ENCODE data around the gene OVOL2. TPM values are rescaled to one million over a fixed set of nuclear protein-coding genes. Genes with fewer than 3 reads are reported as not detected.

Gene OVOL2
- total and polyA plus RNA-seq, 2 of the 8 experiments (the other 6 are each of a cell fraction or from before 2014, with no cell fraction given) = 11.0 to 11.4 TPM

DNA sequence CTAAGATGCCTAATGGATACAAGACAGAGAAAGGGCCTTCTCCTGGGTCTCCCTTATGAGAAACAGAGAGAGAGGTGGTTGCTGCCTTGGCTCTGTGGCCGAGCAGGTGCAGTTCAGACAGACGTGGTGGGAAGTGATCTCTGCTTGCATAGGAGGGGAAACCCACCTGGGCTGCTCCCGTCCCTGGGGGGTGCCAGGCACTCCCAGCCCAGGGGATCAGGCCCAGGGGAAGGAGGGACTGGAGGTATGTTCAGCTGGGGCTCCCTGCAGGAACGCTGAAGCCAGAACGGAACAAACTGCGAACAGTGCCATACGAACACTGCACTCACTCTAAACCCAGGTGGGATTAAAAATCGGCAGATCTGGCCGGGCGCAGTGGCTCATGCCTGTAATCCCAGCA lies 35.7 kb upstream of the OVOL2 start (continued):
- TF ChIP-seq JUND (IDR thresholded peaks at IDR 0.05; ENCODE audit: low read length) (no peak), POLR2A (IDR thresholded peaks at IDR 0.05; ENCODE audit: control extremely low read depth in 1 of 2, low read depth in 2 of 2, low read length in 2 of 2) (no peak), SP2 (IDR thresholded peaks at IDR 0.05; ENCODE audit: low read length) (no peak)
